Adipose tissue (tissue), 3 donors: ENCODE measurements around the gene CYTH4. TPM values are rescaled to one million over a fixed set of nuclear protein-coding genes. Genes with fewer than 3 reads are reported as not detected.

ENCODE experiments used
- H3K27ac ChIP-seq: one replicate; pipeline ENCODE4 v1.5.1; 2013; ENCODE audit warnings: low read depth, low read length
- WGBS, 3 donors: extraction: QIAGEN DNeasy Blood & Tissue Kit; methylation state at CpG; one replicate each; pipeline ENCODE4 v1.1.7; 2013; 5-methylcytosine and 5-hydroxymethylcytosine counted together
- polyA plus RNA-seq, 3 donors: library from polyadenylated mRNA; stranded (reverse); fragments of 200-250 nt; gene quantifications; one replicate each; pipeline ENCODE4 v1.2.3, GENCODE V29; 2013
- donor health status: healthy with polysubstance abuse.
- donor health status: Bipolar disorder and iron deficiency.
- donor health status: healthy.

The CYTH4 gene
- polyA plus RNA-seq, 3 donors: 1.9 to 18.1 (median 14.6) TPM

DNA sequence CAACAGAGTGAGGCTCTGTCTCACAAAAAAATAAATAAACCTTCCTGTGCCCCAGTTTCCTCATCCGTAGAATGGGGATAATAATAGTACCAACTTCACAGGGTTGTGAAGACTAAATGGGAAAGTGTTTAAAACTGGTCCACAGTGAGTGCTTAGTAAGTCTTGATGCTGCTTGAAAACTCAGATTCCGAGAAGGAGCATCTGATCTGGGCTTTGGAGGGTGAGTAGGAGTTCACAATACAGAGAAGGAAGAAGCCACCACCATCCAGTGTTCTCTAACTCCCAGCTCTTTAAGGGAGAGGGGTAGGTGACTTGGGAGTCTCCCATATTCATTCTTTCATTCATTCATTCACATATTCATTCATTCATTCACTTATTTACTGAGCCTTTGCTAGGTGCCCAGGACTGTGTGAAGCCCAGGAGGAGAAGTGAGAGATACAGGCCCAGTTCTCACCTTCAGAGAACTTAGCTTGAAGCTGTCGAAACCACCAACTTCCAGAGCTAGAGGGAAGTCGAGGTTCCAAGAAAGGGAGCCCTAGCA is 17.7 kb downstream of the CYTH4 start:
- H3K27ac ChIP-seq: no peak overlapping the region
- WGBS, 3 donors: 71 to 91% (median 79%) methylated on average over 4 of the region's 4 CpGs

DNA sequence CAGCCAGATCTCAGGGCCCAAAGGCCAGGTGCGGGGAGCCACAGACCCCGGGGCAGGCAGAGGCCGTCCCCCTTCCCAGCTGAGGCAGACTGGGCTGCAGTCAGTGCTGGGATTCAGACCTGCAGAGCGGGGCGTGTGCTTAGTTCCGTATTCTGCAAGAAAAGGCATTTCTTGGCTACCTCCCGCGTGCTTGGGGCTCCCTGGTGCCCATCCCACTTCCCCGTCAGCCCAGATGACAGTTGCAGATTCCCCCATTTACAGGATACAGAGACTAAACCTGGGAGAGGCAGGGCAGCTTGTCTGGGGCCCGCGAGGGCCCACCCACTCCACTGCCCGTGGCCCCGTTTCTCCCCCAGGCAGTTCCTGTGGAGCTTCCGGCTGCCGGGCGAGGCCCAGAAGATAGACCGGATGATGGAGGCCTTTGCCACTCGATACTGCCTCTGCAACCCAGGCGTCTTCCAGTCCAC is 18.3 kb downstream of the CYTH4 start:
- WGBS, 3 donors: 37 to 70% (median 46%) methylated on average over 19 of the region's 19 CpGs
- no peak overlapping the region for H3K27ac ChIP-seq

DNA sequence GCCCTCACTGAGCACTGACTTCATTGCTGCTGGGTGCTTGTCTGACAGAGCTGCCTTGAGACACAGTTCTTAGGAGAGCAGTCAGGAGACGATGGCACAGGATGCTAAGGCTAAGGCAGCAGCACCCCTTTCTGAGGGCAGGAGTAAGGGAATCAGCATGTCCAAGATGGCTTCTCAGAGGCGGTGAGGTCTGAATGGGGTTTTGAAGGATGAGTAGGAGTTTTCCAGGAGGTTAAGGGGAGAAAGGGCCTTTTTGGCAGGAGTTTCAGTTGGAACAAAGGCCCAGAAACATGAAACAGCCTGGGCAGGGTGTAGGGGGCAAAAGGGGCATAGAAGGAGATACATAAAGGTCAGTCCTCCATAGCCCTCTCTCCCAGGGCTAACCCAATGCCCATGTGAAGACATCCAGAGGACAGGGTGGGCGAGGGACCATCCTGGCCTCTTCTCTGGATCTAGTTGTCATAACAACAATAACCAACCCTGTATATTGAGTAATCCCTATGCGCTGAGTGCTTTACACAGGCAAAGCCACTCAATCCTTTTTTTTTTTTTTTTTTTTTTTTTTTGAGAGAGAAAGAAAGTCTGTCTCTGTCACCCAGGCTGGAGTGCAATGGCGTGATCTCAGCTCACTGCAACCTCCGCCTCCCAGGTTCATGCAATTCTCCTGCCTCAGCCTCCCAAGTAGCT is 19.0 kb downstream of the CYTH4 start:
- no peak overlapping the region for H3K27ac ChIP-seq
- WGBS, 3 donors: 82 to 87% (median 87%) methylated on average over 6 of the region's 6 CpGs

DNA sequence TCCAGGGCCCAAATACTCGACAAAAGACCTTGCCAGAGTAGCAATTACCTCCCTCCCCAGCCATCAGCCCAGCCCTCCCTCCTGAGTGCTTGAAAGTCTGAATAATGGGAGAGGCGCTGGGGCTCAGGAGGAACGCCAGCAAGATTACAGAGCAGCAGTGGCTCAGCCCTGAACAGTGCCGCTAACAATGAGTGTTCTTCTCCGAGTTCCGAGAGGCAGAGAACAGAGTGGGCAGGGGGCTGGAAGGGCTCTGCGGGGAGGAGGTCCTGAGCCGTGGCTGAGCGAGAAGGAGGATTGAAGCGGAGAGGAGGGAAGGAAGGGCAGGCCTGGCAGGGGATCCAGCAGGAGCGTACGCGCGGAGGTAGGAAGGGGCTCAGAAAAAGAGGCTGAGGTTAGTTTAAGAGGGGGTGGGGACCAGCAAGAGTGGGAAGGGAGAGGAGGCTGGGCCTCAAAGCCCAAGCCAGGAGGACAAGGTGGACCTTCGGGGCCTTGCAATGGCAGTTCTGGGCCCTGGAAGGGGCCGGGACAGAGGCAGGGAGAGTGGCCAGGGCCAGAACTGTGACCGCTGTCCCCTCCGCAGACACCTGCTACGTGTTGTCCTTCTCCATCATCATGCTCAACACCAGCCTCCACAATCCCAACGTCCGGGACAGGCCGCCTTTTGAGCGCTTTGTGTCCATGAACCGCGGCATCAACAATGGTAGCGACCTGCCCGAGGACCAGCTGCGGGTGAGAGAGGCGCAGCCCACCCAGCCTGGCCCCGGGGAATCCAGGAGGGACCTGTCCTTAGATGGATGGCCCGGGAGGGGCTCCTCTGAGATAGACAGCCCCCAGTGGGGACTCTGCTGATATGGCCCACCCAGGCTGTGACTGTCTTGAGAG is 20.6 kb downstream of the CYTH4 start:
- 73 to 88% (median 85%) methylated on average over 31 of the region's 31 CpGs for WGBS, 3 donors
- no peak overlapping the region for H3K27ac ChIP-seq

DNA sequence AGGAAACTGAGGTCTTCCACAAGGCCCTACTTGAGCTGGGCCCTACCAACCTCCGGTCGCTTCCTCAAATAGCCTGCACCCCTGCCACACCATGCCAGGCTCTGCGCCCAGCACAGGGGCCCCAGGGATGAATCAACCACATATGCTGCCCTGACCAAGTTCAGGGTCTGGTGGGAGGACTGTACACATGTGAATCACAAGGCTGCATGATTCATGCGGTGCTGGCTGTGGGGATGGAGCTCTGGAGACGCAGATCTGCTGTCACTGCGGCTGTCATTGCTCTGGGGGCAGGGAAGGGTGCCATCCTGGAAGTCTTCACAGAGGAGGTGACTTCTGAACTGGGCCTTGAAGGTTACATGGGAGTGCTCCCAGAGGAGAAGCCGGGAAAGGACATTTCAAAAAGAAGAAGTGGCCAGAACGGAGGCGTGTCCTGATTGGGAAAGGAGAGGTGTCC is 21.5 kb downstream of the CYTH4 start:
- WGBS, 3 donors: 46 to 83% (median 62%) methylated on average over 9 of the region's 9 CpGs
- no peak overlapping the region for H3K27ac ChIP-seq

DNA sequence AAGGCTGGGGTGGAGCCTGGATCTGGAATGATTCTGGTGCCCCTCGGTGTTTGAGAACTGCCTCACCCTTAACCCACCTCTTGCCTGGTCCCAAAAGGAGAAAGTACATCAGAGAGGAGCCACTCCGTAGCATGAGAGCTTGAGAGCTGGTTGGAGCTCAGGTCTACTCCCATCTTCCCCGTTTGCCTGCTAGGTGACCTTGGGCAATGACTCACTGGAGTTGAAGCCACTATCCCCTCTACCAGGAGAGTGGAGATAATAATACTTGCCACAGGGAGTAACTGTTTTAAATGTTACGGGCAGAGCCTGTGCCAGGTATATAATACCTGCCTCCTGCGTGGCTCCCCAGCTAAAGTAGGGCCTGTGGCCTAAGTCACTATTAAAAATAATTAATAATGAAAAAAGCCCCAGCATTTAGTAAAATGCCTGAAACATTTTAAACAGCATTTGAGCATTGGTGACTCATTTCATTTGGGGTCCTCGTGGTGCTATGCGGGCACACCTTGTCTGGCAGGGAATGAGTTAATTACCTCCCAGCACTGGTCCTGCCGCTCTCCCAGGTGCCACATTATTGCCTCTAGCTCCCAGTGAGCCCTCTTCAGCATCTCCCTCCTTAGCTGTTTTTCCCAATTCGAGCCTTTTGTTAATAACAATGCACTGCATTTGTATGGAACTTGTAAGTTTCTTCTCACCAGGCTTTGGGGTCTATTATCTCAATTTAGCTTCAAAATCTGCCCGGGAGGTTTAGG is 22.5 kb downstream of the CYTH4 start:
- H3K27ac ChIP-seq: no peak overlapping the region
- WGBS, 3 donors: 54 to 82% (median 81%) methylated on average over 10 of the region's 10 CpGs

DNA sequence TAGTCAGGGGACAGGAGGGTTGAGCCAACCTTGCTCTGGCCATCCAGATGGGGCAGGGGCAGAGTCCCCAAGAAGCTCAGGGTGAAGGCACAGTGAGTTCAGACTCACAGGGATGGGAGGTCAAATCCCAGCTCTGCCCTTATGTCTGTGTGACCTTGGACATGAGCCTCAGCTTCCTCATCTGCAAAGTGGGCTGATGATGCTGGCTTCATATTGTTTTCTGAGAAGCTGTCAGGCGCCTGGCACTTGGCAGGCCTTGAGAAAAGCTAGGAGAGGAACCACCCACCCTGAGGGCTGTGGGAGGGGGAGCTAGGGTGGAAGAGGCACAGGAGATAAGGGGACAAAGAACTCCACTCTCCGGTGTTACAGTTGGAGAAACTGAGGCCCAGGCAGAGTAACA is 23.6 kb downstream of the CYTH4 start:
- H3K27ac ChIP-seq: no peak overlapping the region
- 82 to 95% (median 92%) methylated on average over 2 of the region's 2 CpGs for WGBS, 3 donors

DNA sequence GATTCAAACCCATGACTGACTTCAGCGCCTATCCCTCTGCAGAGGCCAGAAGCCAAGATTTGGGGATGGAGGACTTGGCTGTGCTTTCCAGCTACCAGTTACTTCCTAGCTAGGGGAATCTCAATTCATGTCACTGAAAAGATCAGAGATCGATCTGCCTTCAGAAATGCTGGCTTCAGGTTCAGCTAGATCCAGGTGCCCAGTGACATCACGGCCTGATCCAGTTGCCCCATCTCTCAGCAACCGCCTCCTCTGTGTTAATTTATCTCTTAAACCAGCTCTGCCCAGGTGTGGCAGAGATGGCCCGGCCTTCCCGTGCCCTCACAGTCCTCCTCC is 24.2 kb downstream of the CYTH4 start:
- WGBS, 3 donors: 62 to 79% (median 67%) methylated on average over 6 of the region's 6 CpGs
- no peak overlapping the region for H3K27ac ChIP-seq

DNA sequence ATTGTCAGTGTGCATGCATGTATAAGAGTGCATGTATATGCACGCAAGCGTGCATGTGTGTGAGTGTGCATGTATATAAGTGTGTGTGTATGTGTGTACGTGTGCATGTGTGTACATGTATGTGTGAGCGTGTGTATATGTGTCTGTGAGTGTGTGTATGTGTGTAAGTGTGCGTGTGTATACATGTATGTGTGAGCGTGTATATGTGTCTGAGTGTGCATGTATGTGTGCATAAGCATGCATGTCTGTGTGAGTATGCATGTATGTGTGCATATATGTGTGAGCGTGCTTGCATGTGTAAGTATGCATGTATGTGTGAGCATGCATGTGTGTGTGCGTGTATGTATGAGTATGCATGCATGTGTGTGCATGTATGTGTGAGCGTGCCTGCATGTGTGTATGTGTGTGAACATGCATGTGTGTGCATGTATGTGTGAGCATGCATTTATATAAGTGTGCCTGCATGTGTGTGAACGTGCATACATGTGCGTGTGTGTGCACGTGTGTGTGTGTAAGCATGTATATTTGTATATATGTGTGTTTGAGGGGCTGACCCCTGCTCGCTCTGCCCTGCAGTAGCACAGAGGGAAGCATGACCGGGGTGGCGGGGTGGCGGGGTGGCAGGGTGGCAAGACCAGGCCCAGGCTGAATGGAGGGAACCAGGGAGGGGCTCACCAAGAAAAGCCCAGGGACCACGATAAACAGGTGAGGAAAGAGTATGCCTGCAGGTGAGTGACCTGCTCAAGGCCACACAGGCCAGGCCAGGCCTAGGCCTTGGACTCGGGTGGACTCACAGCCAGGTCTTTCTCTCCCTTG is 26.3 kb downstream of the CYTH4 start:
- H3K27ac ChIP-seq: no peak overlapping the region
- 85 to 90% (median 88%) methylated on average over 18 of the region's 18 CpGs for WGBS, 3 donors

DNA sequence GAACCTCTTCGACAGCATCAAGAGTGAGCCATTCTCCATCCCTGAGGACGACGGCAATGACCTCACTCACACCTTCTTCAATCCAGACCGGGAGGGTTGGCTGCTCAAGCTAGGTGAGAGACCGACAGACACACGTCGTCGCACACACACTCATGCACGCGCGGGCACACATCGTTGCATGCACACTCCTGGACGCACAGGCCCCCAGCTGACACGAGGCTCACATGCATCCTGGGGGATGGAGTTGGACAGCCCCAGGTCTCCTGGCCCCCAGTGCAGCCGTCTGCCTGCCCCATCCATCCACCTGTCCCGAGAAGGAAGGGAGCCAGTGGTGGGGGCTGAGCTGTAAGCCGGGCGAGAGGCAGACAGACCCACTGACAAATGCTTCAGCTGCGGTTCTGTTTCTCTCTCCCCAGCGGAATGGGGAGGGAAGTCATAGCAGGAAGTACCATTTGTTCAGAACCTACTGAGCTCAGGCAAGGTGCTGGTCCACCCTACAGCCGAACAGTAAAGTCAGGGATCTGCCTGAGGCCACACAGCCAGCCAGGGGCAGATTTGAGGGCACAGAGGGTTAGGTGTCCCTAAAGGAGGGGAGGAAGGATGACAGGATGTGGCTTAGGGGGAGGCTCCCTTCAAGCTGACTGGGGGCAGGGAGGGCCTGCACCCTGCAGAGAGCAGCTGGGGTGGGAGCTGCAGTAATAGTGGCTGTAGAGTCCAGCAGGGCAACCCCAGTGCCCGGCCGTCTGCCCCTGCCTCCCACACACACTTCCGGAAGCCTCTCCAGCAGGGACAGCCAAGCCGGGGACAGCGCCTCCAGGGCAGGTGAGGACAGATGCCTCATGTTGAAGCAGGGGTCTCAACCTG is 27.1 kb downstream of the CYTH4 start:
- 66 to 78% (median 70%) methylated on average over 26 of the region's 26 CpGs for WGBS, 3 donors
- no peak overlapping the region for H3K27ac ChIP-seq

DNA sequence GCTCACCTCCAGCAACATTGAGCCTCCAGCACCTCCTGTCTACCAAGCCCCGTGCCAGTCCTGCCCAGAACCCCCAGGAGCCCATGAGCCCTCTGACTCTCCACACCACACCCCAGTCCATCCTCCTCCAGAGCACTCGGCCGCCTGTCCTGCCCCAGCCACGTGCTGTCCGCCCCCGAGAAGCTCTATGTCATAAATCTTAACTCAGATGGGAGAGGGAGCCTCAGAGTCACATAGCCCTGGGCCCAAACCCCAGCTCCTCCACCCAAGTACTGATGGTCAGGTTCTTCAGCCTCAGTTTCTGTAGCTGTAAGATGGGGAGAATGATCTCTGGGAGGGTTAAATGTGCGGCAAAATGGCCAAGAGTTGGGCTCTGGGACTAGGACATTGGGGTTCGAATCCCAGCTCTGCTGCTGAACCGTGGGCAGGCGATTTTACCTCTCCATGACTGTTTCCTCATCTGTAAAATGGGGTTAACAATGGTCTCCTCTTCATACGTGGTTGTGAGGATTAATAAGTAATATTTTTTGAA is 27.8 kb downstream of the CYTH4 start:
- WGBS, 3 donors: 56 to 63% (median 57%) methylated on average over 11 of the region's 11 CpGs
- H3K27ac ChIP-seq: no peak overlapping the region

DNA sequence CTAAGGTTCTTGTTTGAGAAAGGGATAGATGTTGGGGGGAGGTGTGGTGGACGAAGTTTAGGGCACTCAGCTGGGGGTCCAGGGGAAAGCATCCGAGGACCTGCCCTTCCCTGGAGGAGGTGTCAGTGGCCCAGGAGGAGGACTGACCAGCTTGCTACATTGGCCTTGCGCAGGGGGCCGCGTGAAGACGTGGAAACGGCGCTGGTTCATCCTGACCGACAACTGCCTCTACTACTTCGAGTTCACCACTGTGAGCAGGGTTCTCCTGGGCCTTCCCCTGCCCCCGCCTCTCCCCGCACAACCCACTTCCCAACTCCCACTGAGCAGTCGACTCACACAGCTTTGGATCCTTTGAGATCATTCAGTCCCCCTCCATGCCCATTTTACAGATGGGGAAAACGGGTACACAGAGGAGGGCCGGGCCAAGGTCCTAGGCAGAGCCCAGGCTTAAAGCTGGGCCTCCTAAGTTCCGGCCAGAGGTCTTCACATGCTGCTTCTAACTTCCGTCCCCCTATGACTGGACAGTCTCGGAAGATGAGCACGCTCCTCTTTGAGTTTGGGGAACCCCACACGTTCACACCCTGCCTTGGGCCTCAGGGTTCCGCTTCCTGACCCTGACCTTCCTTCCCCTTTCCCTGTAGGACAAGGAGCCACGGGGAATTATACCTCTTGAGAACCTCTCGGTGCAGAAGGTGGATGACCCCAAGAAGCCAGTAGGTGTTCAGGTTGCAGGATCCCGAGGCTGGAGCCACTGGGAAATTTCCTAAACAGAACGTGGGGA is 28.7 kb downstream of the CYTH4 start:
- 74 to 79% (median 76%) methylated on average over 25 of the region's 25 CpGs for WGBS, 3 donors
- no peak overlapping the region for H3K27ac ChIP-seq

DNA sequence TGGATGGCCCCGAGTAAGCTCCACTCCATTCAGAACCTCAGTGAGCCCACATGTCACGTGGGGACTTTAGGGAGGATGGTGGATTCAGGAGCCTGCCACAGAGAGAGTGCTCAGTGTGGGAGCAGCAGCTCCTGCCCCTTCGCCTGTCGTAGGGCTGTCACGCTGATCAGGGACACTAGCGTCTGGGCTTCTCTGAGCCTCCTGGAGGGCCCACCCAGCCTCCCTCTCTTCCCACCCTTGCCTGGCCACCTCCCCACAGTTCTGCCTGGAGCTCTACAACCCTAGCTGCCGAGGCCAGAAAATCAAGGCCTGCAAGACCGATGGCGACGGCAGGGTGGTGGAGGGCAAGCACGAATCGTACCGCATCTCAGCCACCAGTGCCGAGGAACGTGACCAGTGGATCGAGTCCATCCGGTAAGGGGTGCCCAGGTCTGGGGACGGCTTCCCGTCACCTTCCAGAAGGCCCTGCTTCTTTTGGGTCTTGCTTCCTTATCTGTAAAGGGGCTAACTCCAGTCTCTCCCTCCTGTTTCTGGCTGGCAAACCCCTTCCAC is 29.5 kb downstream of the CYTH4 start:
- no peak overlapping the region for H3K27ac ChIP-seq
- WGBS, 3 donors: 87 to 92% (median 91%) methylated on average over 19 of the region's 19 CpGs

DNA sequence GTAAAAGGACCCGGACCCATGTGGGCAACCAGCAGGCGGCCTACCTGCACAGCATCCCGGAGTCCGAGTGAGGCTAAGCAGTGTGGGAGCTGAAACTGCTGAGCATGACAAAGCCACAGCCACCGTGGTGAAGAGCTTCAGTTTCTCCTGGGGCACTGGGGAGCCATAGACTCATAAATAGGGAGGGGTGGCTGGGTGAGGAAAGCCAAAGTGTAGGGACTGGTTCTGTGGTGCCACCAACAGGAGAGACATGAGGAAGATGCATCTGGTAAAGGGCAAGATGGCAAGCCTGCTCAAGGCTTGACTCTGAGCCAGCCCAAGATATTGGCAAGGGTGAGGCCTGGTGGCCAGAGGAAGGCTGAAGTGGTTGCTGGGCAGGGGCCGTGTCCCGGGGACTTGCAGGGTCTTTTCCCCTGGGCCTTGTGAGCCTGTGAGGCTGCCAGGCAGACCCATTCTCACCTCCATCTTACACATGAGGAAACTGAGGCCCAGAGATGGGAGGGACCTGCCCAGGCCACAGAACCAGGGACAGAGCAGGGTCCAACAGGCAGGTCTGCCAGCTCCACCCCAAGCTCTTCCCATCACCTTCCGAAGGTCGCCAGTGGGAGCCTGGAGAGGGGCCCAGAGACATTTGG is 30.4 kb downstream of the CYTH4 start:
- no peak overlapping the region for H3K27ac ChIP-seq
- WGBS, 3 donors: 70 to 88% (median 82%) methylated on average over 9 of the region's 9 CpGs
